T-helper 22 cell (primary cell): Measurements from ENCODE around the gene N4BP3.
"Not testable (repeated sequence)": the region's sequence is repeated elsewhere in the genome, so short reads cannot be mapped to it uniquely, and the experiment has no call there.

ENCODE experiments used
- DNase-seq: peaks from one replicate; pipeline ENCODE4 v3.0.0-alpha.2; 2020; ENCODE audit warnings: low read depth

Gene N4BP3

GRCh38 chr5:178122346-178122745 is 9.0 kb downstream of the N4BP3 start:
- DNase-seq, result no peak

- no peak for DNase-seq
Observed at GRCh38 chr5:178123094-178123965, 10.0 kb downstream of the N4BP3 start.

GRCh38 chr5:178123966-178124925 is 10.9 kb downstream of the N4BP3 start:
- DNase-seq, result no peak

GRCh38 chr5:178125253-178125906 is 12.0 kb downstream of the N4BP3 start:
- DNase-seq, result no peak

- DNase-seq, result no peak
Observed at GRCh38 chr5:178126556-178126955, 13.2 kb downstream of the N4BP3 start.

GRCh38 chr5:178127300-178128009 is 14.1 kb downstream of the N4BP3 start:
- not testable (repeated sequence) for DNase-seq

GRCh38 chr5:178129296-178129695 is 16.0 kb downstream of the N4BP3 start:
- no peak for DNase-seq

GRCh38 chr5:178130234-178130575 is 16.9 kb downstream of the N4BP3 start:
- not testable (repeated sequence) for DNase-seq

GRCh38 chr5:178130576-178131445 is 17.5 kb downstream of the N4BP3 start, which contains the start of gene RMND5B:
TSS of gene RMND5B (plus strand) at chr5:178131014. CDS start at chr5:178138120, 7,106 bp downstream.
- peak; percentile 66 for DNase-seq

GRCh38 chr5:178131446-178131996 is 18.2 kb downstream of the N4BP3 start:
- no peak for DNase-seq

GRCh38 chr5:178136990-178137389 is 23.7 kb downstream of the N4BP3 start:
- DNase-seq, result no peak

GRCh38 chr5:178137991-178138390 is 24.7 kb downstream of the N4BP3 start:
- DNase-seq, result no peak

- DNase-seq, result no peak
Observed at GRCh38 chr5:178141550-178141949, 28.2 kb downstream of the N4BP3 start.

GRCh38 chr5:178142642-178143041 is 29.3 kb downstream of the N4BP3 start:
- no peak for DNase-seq

GRCh38 chr5:178143246-178143645 is 29.9 kb downstream of the N4BP3 start:
- no peak for DNase-seq

GRCh38 chr5:178143901-178144300 is 30.6 kb downstream of the N4BP3 start:
- DNase-seq, result no peak

- peak; percentile 44 for DNase-seq
Observed at GRCh38 chr5:178145965-178146820, 32.9 kb downstream of the N4BP3 start.

GRCh38 chr5:178147406-178147805 is 34.1 kb downstream of the N4BP3 start:
- DNase-seq, result no peak

GRCh38 chr5:178149199-178149932 is 36.0 kb downstream of the N4BP3 start:
- no peak for DNase-seq
